ENCODE measurements around the gene NKX1-2.
A peak's percentile ranks its signal among the peaks of the same experiment; 100 is the strongest.

Gene NKX1-2

GRCh38 chr10:124414076-124414475, 35.8 kb downstream of the NKX1-2 start:
- no peak for DNase-seq

- DNase-seq, result no peak
Measured at GRCh38 chr10:124409696-124410095, 40.1 kb downstream of the NKX1-2 start.

GRCh38 chr10:124408357-124408756, 41.5 kb downstream of the NKX1-2 start:
- DNase-seq, result no peak

GRCh38 chr10:124407456-124407855, 42.4 kb downstream of the NKX1-2 start:
- DNase-seq, result no peak

- peak; percentile 93 for DNase-seq
Measured at GRCh38 chr10:124403548-124403947, 46.3 kb downstream of the NKX1-2 start.

- DNase-seq, result no peak
Measured at GRCh38 chr10:124402273-124402672, 47.6 kb downstream of the NKX1-2 start.

- DNase-seq, result no peak
Measured at GRCh38 chr10:124401633-124402032, 48.2 kb downstream of the NKX1-2 start.

All from OCI-M1 (cell line).